Left lung (tissue), 10 donors: ENCODE measurements around the gene LINC01488. TPM values are rescaled to one million over a fixed set of nuclear protein-coding genes. Genes with fewer than 3 reads are reported as not detected.
A peak's percentile ranks its signal among the peaks of the same experiment; 100 is the strongest.

Experiments
- ATAC-seq: fragments of 200-7000 bp; cut with Tn5 transposase; one replicate; pipeline ENCODE4 v1.9.1; 2020; ENCODE audit warnings: moderate library complexity
- DNase-seq, 4 donors: peaks; one replicate each; pipeline ENCODE4 v3.0.0-alpha.2; 2013 to 2020
- H3K27ac ChIP-seq, 2 donors: fragments of 200-600 bp; sonication (generic) in 1 of 2; one replicate each; pipeline versions ENCODE4 v1.5.0 to v1.8.0; 2020 to 2021
- H3K27me3 ChIP-seq, 2 donors: fragments of 200-600 bp; sonication (generic) in 1 of 2; one replicate each; pipeline versions ENCODE4 v1.5.0 to v1.8.0; 2020 to 2021
- H3K36me3 ChIP-seq, 2 donors: fragments of 200-600 bp; sonication (generic) in 1 of 2; one replicate each; pipeline versions ENCODE4 v1.5.0 to v1.8.0; 2020 to 2021
- H3K4me1 ChIP-seq, 2 donors: fragments of 200-600 bp; one replicate each; pipeline ENCODE4 v1.8.0; 2021
- H3K4me3 ChIP-seq, 2 donors: fragments of 200-600 bp; sonication (generic) in 1 of 2; one replicate each; pipeline versions ENCODE4 v1.5.0 to v1.8.0; 2020 to 2021; ENCODE audit warnings: mild to moderate bottlenecking in 1 of 2
- H3K9me3 ChIP-seq, 2 donors: fragments of 200-600 bp; sonication (generic) in 1 of 2; one replicate each; pipeline versions ENCODE4 v1.5.0 to v1.8.0; 2020 to 2021
- CTCF ChIP-seq, 2 donors: fragments of 200-600 bp; sonication (generic) in 1 of 2; IDR thresholded peaks; one replicate each; pipeline versions ENCODE4 v1.5.0 to v1.8.0; 2021; ENCODE audit warnings: antibody characterized with exemption in 2 of 2
- intact Hi-C, 2 donors: fragments of 100-400 bp; cut with DNase I; formaldehyde crosslinking; loops; one replicate each; pipeline versions ENCODE4 v1.11.2 to v1.14.2; 2022
- polyA plus RNA-seq, 6 donors: library from polyadenylated mRNA; unstranded; fragments of 120-200 nt; gene quantifications; one replicate each; pipeline ENCODE4 v1.2.1, GENCODE V29; 2013; ENCODE audit not compliant: insufficient read length in 6 of 6
- total RNA-seq, 2 donors: library from RNA; stranded (reverse); fragmentation: NEBNext Ultra II Directional; extraction: Animal tissue kit (Norgen Biotek cat#: 25700); gene quantifications; one replicate each; pipeline ENCODE4 v1.2.1, GENCODE V29; 2021
- donor health status: DM: no; HTN: yes; CAD: no.
- donor health status: DM: no; HTN: no; CAD: no.

Gene LINC01488
- total and polyA plus RNA-seq, 8 donors = 0.04 to 0.12 (median 0.07) TPM; not detected in 2

GRCh38 chr11:69442012-69442806 lies 39.3 kb upstream of the LINC01488 start:
- intact Hi-C loops = loop anchor here in 1 of 2 donors (10.0 kb wide), 1 partner anchor 147 kb away; the partner anchor contains the start of gene MYEOV
- DNase-seq (no peak), ATAC-seq (no peak)
- H3K27ac ChIP-seq = peak overlapping the region; percentile 78 to 79
- H3K27me3 ChIP-seq = peaks cover 0 to 14% of the 10 kb centered on the region in 2 donors
- TF ChIP-seq CTCF (IDR thresholded peaks at IDR 0.05) = no peak
- H3K9me3 ChIP-seq = no peaks in the 10 kb centered on the region
- peaks cover 29 to 34% of the 10 kb centered on the region in 2 donors for H3K4me1 ChIP-seq
- H3K36me3 ChIP-seq = no peaks in the 10 kb centered on the region
- no peak overlapping the region for H3K4me3 ChIP-seq

GRCh38 chr11:69442807-69443137 lies 38.7 kb upstream of the LINC01488 start:
- intact Hi-C loops = loop anchor here in 1 of 2 donors (10.0 kb wide), 1 partner anchor 148 kb away; the partner anchor contains the start of gene MYEOV
- ATAC-seq = peak; percentile 4
- H3K27ac ChIP-seq = peak overlapping the region; percentile 78 to 79

GRCh38 chr11:69443138-69443967 lies 38.1 kb upstream of the LINC01488 start:
- no peak for TF ChIP-seq CTCF (IDR thresholded peaks at IDR 0.05)
- no peaks in the 10 kb centered on the region for H3K36me3 ChIP-seq
- peak; percentile 90 to 96 (median 93) for DNase-seq
- intact Hi-C loops = loop anchor here in 1 of 2 donors (10.0 kb wide), 1 partner anchor 149 kb away; the partner anchor contains the start of gene MYEOV
- H3K27me3 ChIP-seq = peaks cover 0 to 14% of the 10 kb centered on the region in 2 donors
- H3K4me1 ChIP-seq = peaks cover 29 to 41% of the 10 kb centered on the region in 2 donors
- peak; percentile 85 for ATAC-seq
- H3K9me3 ChIP-seq = no peaks in the 10 kb centered on the region
- peak overlapping the region; percentile 78 to 79 for H3K27ac ChIP-seq
- H3K4me3 ChIP-seq = peak overlapping the region; percentile 4 to 20

More at GRCh38 chr11:69442807-69443137, 38.7 kb upstream of the LINC01488 start:
- H3K4me1 ChIP-seq = peaks cover 29 to 35% of the 10 kb centered on the region in 2 donors
- DNase-seq = peak in 2 of 4 donors; percentile 78 to 87
- H3K27me3 ChIP-seq = peaks cover 0 to 14% of the 10 kb centered on the region in 2 donors
- H3K4me3 ChIP-seq = no peak overlapping the region
- no peaks in the 10 kb centered on the region for H3K9me3 ChIP-seq
- no peak for TF ChIP-seq CTCF (IDR thresholded peaks at IDR 0.05)
- no peaks in the 10 kb centered on the region for H3K36me3 ChIP-seq

GRCh38 chr11:69443968-69444364 lies 37.5 kb upstream of the LINC01488 start:
- H3K27ac ChIP-seq = peak overlapping the region; percentile 78 to 79
- peak; percentile 9 for ATAC-seq
- TF ChIP-seq CTCF (IDR thresholded peaks at IDR 0.05) = no peak
- no peak for DNase-seq
- no peaks in the 10 kb centered on the region for H3K9me3 ChIP-seq
- peaks cover 29 to 47% of the 10 kb centered on the region in 2 donors for H3K4me1 ChIP-seq
- H3K4me3 ChIP-seq = peak overlapping the region; percentile 4 to 20
- H3K36me3 ChIP-seq = no peaks in the 10 kb centered on the region
- H3K27me3 ChIP-seq = peaks cover 0 to 17% of the 10 kb centered on the region in 2 donors
- intact Hi-C loops = loop anchor here in 1 of 2 donors (10.0 kb wide), 1 partner anchor 149 kb away; the partner anchor contains the start of gene MYEOV
